Measurements from ENCODE around the gene ZNF423.

Gene ZNF423

DNA sequence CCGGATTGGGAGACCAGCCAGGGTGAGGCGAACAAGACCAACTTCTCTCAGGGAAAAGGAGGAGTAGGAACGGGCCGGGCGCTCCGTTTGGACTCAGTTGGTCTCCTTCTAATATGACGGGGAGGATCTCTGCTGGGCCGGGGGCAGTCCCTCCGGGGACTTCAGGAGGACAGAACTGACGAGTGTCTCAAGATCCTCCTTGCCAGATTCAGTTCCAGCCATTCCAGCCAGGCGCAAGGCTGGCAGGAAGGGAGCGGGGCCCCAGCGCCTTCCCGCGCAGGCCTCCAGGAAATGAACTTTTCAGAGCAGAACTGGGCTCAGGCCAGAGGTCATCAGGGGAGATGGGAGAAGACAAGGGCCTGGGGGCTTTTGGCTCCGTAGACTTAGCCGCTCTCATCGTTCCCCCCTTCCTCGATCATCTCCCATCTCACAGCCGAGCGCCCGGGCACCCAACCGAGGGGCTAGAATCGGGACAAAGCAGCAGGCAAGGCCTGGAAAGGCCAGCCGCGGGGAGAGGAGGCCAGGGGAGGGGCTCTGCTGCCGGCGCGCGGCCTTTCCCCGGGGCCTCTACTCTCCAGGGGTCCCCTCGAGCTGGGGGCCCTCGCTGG, 1.6 kb downstream of the ZNF423 start:
- TF ChIP-seq, protein P1, sequence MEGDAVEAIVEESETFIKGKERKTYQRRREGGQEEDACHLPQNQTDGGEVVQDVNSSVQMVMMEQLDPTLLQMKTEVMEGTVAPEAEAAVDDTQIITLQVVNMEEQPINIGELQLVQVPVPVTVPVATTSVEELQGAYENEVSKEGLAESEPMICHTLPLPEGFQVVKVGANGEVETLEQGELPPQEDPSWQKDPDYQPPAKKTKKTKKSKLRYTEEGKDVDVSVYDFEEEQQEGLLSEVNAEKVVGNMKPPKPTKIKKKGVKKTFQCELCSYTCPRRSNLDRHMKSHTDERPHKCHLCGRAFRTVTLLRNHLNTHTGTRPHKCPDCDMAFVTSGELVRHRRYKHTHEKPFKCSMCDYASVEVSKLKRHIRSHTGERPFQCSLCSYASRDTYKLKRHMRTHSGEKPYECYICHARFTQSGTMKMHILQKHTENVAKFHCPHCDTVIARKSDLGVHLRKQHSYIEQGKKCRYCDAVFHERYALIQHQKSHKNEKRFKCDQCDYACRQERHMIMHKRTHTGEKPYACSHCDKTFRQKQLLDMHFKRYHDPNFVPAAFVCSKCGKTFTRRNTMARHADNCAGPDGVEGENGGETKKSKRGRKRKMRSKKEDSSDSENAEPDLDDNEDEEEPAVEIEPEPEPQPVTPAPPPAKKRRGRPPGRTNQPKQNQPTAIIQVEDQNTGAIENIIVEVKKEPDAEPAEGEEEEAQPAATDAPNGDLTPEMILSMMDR (IDR thresholded peaks at IDR 0.05; ENCODE audit: insufficient read depth, low read depth, low read length, missing control alignments), result no peak
- DNase-seq (ENCODE audit: low read depth), result no peak
- no peak overlapping the region for H3K4me3 ChIP-seq (ENCODE audit: low read depth, low read length)

DNA sequence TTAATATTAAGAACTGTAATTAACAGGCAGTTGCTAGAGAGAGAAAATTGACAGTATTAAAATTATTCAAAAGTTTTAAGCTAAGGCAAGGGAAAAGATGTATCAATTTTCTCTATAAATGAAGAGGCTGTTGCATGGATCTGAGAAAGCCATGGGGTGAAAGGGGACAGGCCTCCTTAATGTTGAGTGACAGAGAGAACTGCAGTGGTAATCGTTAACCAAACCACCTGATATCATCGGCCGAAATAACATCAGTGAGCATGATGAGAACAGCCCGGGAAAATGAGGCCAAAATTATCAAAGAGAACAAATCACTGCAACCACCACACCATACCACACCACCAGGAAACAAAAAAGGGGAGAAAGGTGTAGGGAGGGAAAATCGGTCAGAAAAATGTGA, 3.6 kb downstream of the ZNF423 start:
- TF ChIP-seq, protein P1 (IDR thresholded peaks at IDR 0.05; ENCODE audit: insufficient read depth, low read depth, low read length, missing control alignments), result no peak
- no peak overlapping the region for H3K4me3 ChIP-seq (ENCODE audit: low read depth, low read length)
- no peak for DNase-seq (ENCODE audit: low read depth)

DNA sequence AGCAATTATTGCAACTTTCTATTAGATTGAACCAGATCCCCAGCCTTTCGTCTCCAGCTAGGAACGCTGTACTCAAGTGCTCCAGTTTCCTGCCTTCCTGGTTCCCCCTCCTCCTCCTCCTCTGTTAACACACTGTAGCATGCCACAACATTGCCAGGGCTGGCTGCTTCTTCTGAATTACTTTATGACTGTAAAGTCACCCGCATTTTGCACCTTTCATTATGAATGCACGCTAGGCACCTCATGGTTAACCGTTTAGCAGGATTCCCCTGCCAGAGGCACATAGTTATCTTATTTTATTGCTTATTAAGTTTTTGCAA, 4.5 kb downstream of the ZNF423 start:
- DNase-seq (ENCODE audit: low read depth), result no peak
- no peak overlapping the region for H3K4me3 ChIP-seq (ENCODE audit: low read depth, low read length)
- TF ChIP-seq, protein P1 (IDR thresholded peaks at IDR 0.05; ENCODE audit: insufficient read depth, low read depth, low read length, missing control alignments), result no peak

DNA sequence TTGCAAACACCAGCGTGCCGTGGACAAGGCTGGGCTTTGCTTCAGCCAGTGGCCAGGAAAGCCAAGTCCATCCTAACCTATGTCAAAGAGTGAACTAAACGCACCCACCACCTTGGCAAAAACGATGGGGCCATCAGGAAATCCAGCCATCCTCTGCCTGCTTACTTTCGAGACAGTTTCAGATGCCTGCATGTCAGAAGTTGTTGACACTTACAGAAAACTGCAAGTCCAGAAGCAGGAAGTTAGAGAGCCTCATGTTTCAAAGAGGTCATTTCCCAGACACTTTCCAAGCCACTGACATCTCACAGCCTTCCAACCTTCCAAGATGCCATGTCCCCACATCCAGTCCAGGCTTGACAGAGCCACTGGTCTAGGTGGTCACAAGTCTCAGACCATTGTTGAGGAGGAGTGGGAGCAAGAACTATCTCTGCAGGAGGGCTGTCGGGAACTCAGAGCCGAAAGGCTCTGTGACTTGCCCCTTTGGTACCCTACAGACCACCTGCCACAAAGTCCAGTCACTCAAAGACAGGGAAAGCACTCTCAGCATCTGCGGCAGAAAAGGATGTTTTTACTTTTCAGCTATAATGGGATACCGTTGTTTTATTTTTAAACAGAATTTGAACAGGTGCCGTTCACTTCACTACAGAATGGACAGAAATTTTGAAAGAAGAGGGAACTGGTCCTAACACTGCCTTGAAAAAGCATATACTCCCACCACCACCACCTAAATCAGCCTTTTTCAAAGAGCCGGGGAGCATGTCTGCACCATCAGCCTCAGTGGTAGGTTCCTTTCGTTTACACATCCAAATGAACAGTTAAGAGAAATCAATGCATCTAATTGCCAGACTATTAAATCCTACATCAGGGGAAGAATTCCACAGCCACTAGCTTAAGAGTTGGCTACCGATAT, 5.1 kb downstream of the ZNF423 start:
- H3K4me3 ChIP-seq (ENCODE audit: low read depth, low read length), result no peak overlapping the region
- no peak for DNase-seq (ENCODE audit: low read depth)
- TF ChIP-seq, protein P1 (IDR thresholded peaks at IDR 0.05; ENCODE audit: insufficient read depth, low read depth, low read length, missing control alignments), result no peak

DNA sequence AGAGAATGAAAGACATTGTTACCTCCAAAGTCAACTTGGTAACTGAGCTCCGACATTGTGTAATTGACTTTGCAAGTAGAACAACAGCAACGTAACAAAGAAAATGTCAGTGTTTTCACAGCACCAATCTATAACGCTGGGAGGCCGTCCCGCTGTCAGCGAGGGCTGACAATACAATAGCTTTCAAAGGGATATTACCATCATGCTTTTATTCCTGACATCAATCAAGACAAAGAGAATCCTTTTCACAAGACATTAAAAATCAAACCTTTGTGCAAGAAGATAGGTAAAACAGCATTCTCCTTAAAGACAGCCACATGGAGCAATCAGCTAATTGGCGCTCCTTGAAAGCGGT, 6.2 kb downstream of the ZNF423 start:
- TF ChIP-seq, protein P1 (IDR thresholded peaks at IDR 0.05; ENCODE audit: insufficient read depth, low read depth, low read length, missing control alignments), result no peak
- H3K4me3 ChIP-seq (ENCODE audit: low read depth, low read length), result no peak overlapping the region
- DNase-seq (ENCODE audit: low read depth), result no peak

DNA sequence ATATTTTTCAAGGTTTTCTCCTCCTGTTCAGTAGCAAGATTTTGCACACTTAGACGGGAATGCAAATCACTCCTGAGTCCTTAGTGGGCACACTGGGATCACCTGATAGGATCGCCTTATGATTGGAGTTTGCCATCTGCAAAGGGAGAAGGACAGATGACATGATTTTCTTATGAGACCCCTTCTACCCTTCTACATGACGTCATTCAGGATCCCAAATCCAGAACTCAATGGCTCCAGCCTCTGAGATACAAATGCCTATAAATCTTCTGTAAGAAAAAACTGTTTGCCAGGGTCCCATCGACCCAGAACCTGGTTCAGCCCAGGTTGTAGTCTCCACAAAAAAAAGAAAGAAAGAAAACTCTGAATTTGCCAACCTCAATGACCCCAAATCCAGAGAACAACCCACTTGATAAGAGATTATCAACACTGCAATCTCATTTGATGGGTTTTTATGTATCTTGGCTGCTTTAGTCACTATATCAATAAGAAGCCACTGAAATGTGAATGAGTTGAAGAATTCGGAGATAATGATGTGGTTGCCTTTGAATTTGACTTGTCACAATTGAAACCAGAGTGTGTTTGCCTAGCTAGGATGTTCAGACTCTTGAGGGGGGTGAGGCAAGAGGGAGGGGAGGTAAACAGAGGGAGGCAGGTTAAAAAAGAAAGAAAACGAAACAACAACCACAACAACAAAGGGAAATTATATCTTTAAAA, 6.7 kb downstream of the ZNF423 start:
- TF ChIP-seq, protein P1 (IDR thresholded peaks at IDR 0.05; ENCODE audit: insufficient read depth, low read depth, low read length, missing control alignments), result no peak
- no peak for DNase-seq (ENCODE audit: low read depth)

More for the DNA sequence above, 6.7 kb downstream of the ZNF423 start:
- no peak overlapping the region for H3K4me3 ChIP-seq (ENCODE audit: low read depth, low read length)
